Measurements from ENCODE around the gene PTPRG. TPM values are rescaled to one million over a fixed set of nuclear protein-coding genes. Genes with fewer than 3 reads are reported as not detected.

Gene PTPRG
- polyA plus RNA-seq, 1 donor (not counting 4 experiments of a cell fraction or from before 2014, with no cell fraction given), result 12.1 TPM

DNA sequence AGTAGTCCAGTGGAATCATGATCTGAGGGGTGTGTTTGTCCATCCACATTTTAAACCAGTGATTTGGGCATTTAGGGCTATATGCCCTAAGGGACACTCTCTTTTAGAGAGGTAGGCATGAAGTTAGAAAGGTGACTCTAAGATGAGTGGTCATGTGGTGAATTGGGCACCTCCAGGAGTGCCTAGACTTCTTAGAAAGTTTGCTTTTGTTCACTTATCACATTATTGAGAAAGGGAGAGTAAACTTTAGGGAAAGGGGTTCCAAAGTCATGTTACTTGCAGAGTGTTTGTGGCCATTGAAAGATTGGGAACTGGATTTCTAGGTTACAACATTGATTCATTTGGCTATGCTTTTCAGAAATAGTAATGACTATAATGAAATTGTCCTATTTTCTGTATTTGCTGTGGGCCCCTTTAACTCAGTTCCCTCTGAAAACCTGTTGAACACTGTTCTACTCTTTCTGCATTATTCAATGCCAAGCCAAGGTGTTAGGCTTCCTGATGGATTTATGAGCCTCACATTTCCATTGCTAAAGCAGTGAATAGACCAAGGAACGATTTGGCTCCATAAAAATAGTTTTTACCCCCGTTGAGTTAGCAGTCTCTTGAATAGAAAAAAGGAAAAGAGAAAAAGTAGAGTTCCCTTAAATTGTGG, 169.3 kb downstream of the PTPRG start:
- dilution Hi-C loops (cut with MboI; ENCODE audit: extremely low pct_ligation_motif_present, low sequenced_read_pairs), result no loop called here
- Histone ChIP-seq H3K27me3 (ENCODE audit: control insufficient read depth, extremely low read depth, insufficient read depth, low read length) (no peaks in the 10 kb centered on the region), H4K20me1 (ENCODE audit: control insufficient read depth, extremely low read depth, insufficient read depth, low read length) (no peaks in the 10 kb centered on the region), H3K36me3 (ENCODE audit: control insufficient read depth in 2 of 2, extremely low read depth in 1 of 2, insufficient read depth in 2 of 2, low read length in 2 of 2) (no peaks in the 10 kb centered on the region), H2AFZ (ENCODE audit: control insufficient read depth, low read length) (no peak overlapping the region), H3K9ac (ENCODE audit: control insufficient read depth, extremely low read depth, insufficient read depth, low read length) (no peak overlapping the region), H3K4me1 (ENCODE audit: control insufficient read depth, extremely low read depth, insufficient read depth, low read length) (no peaks in the 10 kb centered on the region), H3K79me2 (ENCODE audit: control insufficient read depth, insufficient read depth, low read length) (peaks cover 4% of the 10 kb centered on the region), H3K9me3 (ENCODE audit: control insufficient read depth, low read depth, low read length) (no peaks in the 10 kb centered on the region), H3K9me1 (ENCODE audit: control insufficient read depth, extremely low read depth, insufficient read depth, low read length) (no peaks in the 10 kb centered on the region), H3K4me2 (ENCODE audit: control insufficient read depth, extremely low read depth, insufficient read depth, low read depth, low read length) (no peak overlapping the region), H3K4me3 (ENCODE audit: control insufficient read depth in 2 of 3, extremely low read depth in 1 of 3, insufficient read depth in 2 of 3, low read depth in 1 of 3, low read length in 3 of 3) (no peak overlapping the region), H3K27ac (ENCODE audit: control insufficient read depth, insufficient read depth, low read length) (no peak overlapping the region)
- no peak for TF ChIP-seq CTCF (optimal IDR thresholded peaks at IDR 0.05 in 1 of 3, IDR thresholded peaks at IDR 0.05 in 1 of 3, conservative IDR thresholded peaks at IDR 0.05 in 1 of 3; ENCODE audit: extremely low read depth in 1 of 3, insufficient read depth in 2 of 3, low read length in 3 of 3)
- no peak for TF ChIP-seq EZH2 (IDR thresholded peaks at IDR 0.05; ENCODE audit: low read length)
- no peak for DNase-seq (ENCODE audit: low read depth, low spot score)
- FAIRE-seq, result no peak

GRCh38 chr3:61733000-61733399, 171.6 kb downstream of the PTPRG start:
- TF ChIP-seq EZH2 (IDR thresholded peaks at IDR 0.05; ENCODE audit: low read length), result no peak
- no peak for TF ChIP-seq CTCF (optimal IDR thresholded peaks at IDR 0.05 in 1 of 3, IDR thresholded peaks at IDR 0.05 in 1 of 3, conservative IDR thresholded peaks at IDR 0.05 in 1 of 3; ENCODE audit: extremely low read depth in 1 of 3, insufficient read depth in 2 of 3, low read length in 3 of 3)
- Histone ChIP-seq H3K4me3 (ENCODE audit: control insufficient read depth in 2 of 3, extremely low read depth in 1 of 3, insufficient read depth in 2 of 3, low read depth in 1 of 3, low read length in 3 of 3) (no peak overlapping the region), H3K36me3 (ENCODE audit: control insufficient read depth in 2 of 2, extremely low read depth in 1 of 2, insufficient read depth in 2 of 2, low read length in 2 of 2) (no peaks in the 10 kb centered on the region), H4K20me1 (ENCODE audit: control insufficient read depth, extremely low read depth, insufficient read depth, low read length) (no peaks in the 10 kb centered on the region), H3K9me3 (ENCODE audit: control insufficient read depth, low read depth, low read length) (no peaks in the 10 kb centered on the region), H3K79me2 (ENCODE audit: control insufficient read depth, insufficient read depth, low read length) (peaks cover 3% of the 10 kb centered on the region), H2AFZ (ENCODE audit: control insufficient read depth, low read length) (no peak overlapping the region), H3K9ac (ENCODE audit: control insufficient read depth, extremely low read depth, insufficient read depth, low read length) (no peak overlapping the region), H3K9me1 (ENCODE audit: control insufficient read depth, extremely low read depth, insufficient read depth, low read length) (no peaks in the 10 kb centered on the region), H3K27me3 (ENCODE audit: control insufficient read depth, extremely low read depth, insufficient read depth, low read length) (no peaks in the 10 kb centered on the region), H3K27ac (ENCODE audit: control insufficient read depth, insufficient read depth, low read length) (no peak overlapping the region), H3K4me2 (ENCODE audit: control insufficient read depth, extremely low read depth, insufficient read depth, low read depth, low read length) (no peak overlapping the region), H3K4me1 (ENCODE audit: control insufficient read depth, extremely low read depth, insufficient read depth, low read length) (no peaks in the 10 kb centered on the region)
- dilution Hi-C loops (cut with MboI; ENCODE audit: extremely low pct_ligation_motif_present, low sequenced_read_pairs), result no loop called here
- DNase-seq (ENCODE audit: low read depth, low spot score) (no peak), FAIRE-seq (no peak)

All from keratinocyte (primary cell).